Measurements from ENCODE around the gene NOS1AP.

DNA sequence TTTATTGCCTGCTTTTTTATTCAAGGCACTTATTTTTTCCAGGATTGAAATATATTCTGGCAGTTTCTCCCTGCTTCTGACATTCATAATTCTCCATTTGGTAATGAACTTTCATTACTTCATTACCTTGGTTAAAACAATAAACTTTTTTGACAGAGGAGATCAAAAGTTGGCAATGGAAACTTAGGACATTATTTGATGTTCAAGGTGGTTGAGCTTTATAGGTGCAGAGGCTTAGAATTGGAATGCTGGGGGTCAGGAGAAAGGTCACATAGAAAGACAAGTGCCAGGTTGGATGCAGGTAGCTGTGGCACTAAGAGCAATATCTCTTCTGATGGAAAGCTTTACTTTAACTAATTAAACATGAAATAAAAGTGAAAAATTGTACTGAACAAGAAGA lies 154.8 kb downstream of the NOS1AP start:
- no peak for TF ChIP-seq GATA2 (IDR thresholded peaks at IDR 0.05; ENCODE audit: low read depth, low read length)
- TF ChIP-seq GATA3 (IDR thresholded peaks at IDR 0.05; ENCODE audit: low read depth, low read length): no peak
